ENCODE data around the gene OPA3. TPM values are rescaled to one million over a fixed set of nuclear protein-coding genes. Genes with fewer than 3 reads are reported as not detected.

OPA3 gene
- total RNA-seq, 1 experiment from 2014 or later = 15.2 TPM

GRCh38 chr19:45621976-45622503, 37.4 kb upstream of the OPA3 start:
- H3F3A ChIP-seq (ENCODE audit: insufficient read depth, low read depth) = peaks cover 15% of the 10 kb centered on the region; the same call in 1 of the 2 replicates
- H2AFZ ChIP-seq = no peak overlapping the region
- TF ChIP-seq, protein P1, sequence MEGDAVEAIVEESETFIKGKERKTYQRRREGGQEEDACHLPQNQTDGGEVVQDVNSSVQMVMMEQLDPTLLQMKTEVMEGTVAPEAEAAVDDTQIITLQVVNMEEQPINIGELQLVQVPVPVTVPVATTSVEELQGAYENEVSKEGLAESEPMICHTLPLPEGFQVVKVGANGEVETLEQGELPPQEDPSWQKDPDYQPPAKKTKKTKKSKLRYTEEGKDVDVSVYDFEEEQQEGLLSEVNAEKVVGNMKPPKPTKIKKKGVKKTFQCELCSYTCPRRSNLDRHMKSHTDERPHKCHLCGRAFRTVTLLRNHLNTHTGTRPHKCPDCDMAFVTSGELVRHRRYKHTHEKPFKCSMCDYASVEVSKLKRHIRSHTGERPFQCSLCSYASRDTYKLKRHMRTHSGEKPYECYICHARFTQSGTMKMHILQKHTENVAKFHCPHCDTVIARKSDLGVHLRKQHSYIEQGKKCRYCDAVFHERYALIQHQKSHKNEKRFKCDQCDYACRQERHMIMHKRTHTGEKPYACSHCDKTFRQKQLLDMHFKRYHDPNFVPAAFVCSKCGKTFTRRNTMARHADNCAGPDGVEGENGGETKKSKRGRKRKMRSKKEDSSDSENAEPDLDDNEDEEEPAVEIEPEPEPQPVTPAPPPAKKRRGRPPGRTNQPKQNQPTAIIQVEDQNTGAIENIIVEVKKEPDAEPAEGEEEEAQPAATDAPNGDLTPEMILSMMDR (conservative IDR thresholded peaks at IDR 0.05) = no peak
- no peak for TF ChIP-seq EZH2 (IDR thresholded peaks at IDR 0.05; ENCODE audit: low read depth)
- H3K36me3 ChIP-seq (ENCODE audit: low read depth) = peaks cover 5% of the 10 kb centered on the region; the same call in 1 of the 2 replicates
- no peak overlapping the region for H3K4me3 ChIP-seq
- CTCF ChIA-PET = interaction anchor here (1.0 kb wide), 1 partner anchor 20 kb away, joined by 3 read pairs; no protein-coding TSS in a partner anchor
- no peaks in the 10 kb centered on the region for H4K20me1 ChIP-seq (ENCODE audit: insufficient read depth)
- no peak for DNase-seq
- intact Hi-C loops (cut with micrococcal nuclease; ENCODE audit: unreplicated experiment) = no loop called here
- no peak overlapping the region for H3K27ac ChIP-seq
- POLR2A ChIA-PET (ENCODE audit: unreplicated experiment) = no interaction called here
- no peaks in the 10 kb centered on the region; the same call in 1 of the 2 replicates for H3K9me2 ChIP-seq (ENCODE audit: insufficient read depth)
- no peaks in the 10 kb centered on the region for H3K79me2 ChIP-seq (ENCODE audit: low read depth)
- no peak overlapping the region for H3K4me2 ChIP-seq
- no peaks in the 10 kb centered on the region for H3K4me1 ChIP-seq (replicated peaks; ENCODE audit: insufficient read depth)
- no peaks in the 10 kb centered on the region for H3K9me3 ChIP-seq (ENCODE audit: insufficient read depth, low read depth)
- BruUV-seq (replicated peaks) = no TSS peak
- H3K27me3 ChIP-seq (ENCODE audit: insufficient read depth, low read depth) = no peaks in the 10 kb centered on the region

DNA sequence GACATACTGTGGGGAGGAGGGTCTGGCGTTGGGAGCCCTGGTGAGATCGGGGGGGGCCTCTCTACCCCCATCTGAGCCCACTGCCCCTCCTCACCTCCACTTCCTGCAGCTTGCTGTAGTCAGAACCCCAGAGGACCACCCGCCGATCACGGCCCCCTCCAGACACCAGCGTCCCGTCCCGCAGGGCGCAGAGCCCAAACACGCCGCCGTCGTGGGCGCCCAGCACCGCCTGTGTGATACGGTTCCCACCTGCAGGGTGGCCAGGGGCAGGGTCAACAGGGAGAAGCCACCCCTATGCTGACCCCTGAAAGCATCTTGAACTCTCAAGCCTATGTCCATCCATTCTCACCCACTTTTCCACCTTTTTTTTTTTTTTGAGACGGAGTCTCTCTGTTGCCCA, 36.8 kb upstream of the OPA3 start:
- BruUV-seq (replicated peaks) = no TSS peak
- Histone ChIP-seq H3K4me2 (no peak overlapping the region), H3K36me3 (ENCODE audit: low read depth) (peaks cover 2% of the 10 kb centered on the region; the same call in 1 of the 2 replicates), H3K9me3 (ENCODE audit: insufficient read depth, low read depth) (no peaks in the 10 kb centered on the region), H3K27ac (no peak overlapping the region), H2AFZ (no peak overlapping the region), H4K20me1 (ENCODE audit: insufficient read depth) (no peaks in the 10 kb centered on the region), H3F3A (ENCODE audit: insufficient read depth, low read depth) (peaks cover 22% of the 10 kb centered on the region; the same call in 1 of the 2 replicates), H3K4me3 (no peak overlapping the region), H3K79me2 (ENCODE audit: low read depth) (no peaks in the 10 kb centered on the region), H3K9me2 (ENCODE audit: insufficient read depth) (no peaks in the 10 kb centered on the region; the same call in 1 of the 2 replicates), H3K27me3 (ENCODE audit: insufficient read depth, low read depth) (no peaks in the 10 kb centered on the region), H3K4me1 (replicated peaks; ENCODE audit: insufficient read depth) (no peaks in the 10 kb centered on the region)
- intact Hi-C loops (cut with micrococcal nuclease; ENCODE audit: unreplicated experiment) = no loop called here
- no peak for TF ChIP-seq EZH2 (IDR thresholded peaks at IDR 0.05; ENCODE audit: low read depth)
- TF ChIP-seq, protein P1 (conservative IDR thresholded peaks at IDR 0.05) = no peak
- ChIA-PET POLR2A (ENCODE audit: unreplicated experiment) (no interaction called here), CTCF (no interaction called here)
- DNase-seq = no peak

DNA sequence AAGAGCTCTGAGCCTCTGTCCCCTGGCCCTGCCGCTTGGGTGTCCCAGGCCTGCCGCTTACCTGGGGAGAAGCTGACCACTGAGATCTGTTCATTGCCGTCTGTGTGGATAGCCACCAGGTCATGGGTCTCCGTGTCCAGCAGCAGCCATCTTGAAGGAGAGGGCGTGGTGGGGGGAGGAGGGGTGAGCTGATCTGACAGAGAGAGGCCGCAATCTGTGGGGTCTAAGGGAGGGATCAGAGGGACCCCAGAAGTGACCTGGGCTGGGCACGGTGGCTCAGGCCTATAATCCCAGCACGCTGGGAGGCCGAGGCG, 32.1 kb upstream of the OPA3 start:
- H3K36me3 ChIP-seq (ENCODE audit: low read depth) = no peaks in the 10 kb centered on the region; the same call in 1 of the 2 replicates
- peaks cover 22% of the 10 kb centered on the region for H3K4me1 ChIP-seq (replicated peaks; ENCODE audit: insufficient read depth)
- no peaks in the 10 kb centered on the region for H3K9me3 ChIP-seq (ENCODE audit: insufficient read depth, low read depth)
- DNase-seq = no peak
- no peaks in the 10 kb centered on the region for H3K9me2 ChIP-seq (ENCODE audit: insufficient read depth)
- H2AFZ ChIP-seq = no peak overlapping the region
- H3F3A ChIP-seq (ENCODE audit: insufficient read depth, low read depth) = peaks cover 52% of the 10 kb centered on the region
- intact Hi-C loops (cut with micrococcal nuclease; ENCODE audit: unreplicated experiment) = loop anchor here (1.0 kb wide), 1 partner anchor 16 kb away; no protein-coding TSS in a partner anchor
- H3K27ac ChIP-seq = no peak overlapping the region; the same call in 1 of the 2 replicates
- BruUV-seq (replicated peaks) = no TSS peak
- ChIA-PET POLR2A (ENCODE audit: unreplicated experiment) (interaction anchor here (0.7 kb wide), 1 partner anchor 40 kb away, joined by 3 read pairs; no protein-coding TSS in a partner anchor), CTCF (no interaction called here)
- no peaks in the 10 kb centered on the region for H4K20me1 ChIP-seq (ENCODE audit: insufficient read depth)
- no peak for TF ChIP-seq EZH2 (IDR thresholded peaks at IDR 0.05; ENCODE audit: low read depth)
- TF ChIP-seq, protein P1 (conservative IDR thresholded peaks at IDR 0.05) = no peak
- H3K4me3 ChIP-seq = no peak overlapping the region
- H3K79me2 ChIP-seq (ENCODE audit: low read depth) = no peaks in the 10 kb centered on the region
- H3K27me3 ChIP-seq (ENCODE audit: insufficient read depth, low read depth) = no peaks in the 10 kb centered on the region
- no peak overlapping the region for H3K4me2 ChIP-seq

Data from PC-9 (cell line).